Activated T-cell treated with anti-CD3 and anti-CD28 coated beads, Interleukin-2, amount 50 U/mL, for 72 hours (primary cell): ENCODE data around the gene SEPTIN11. TPM values are rescaled to one million over a fixed set of nuclear protein-coding genes. Genes with fewer than 3 reads are reported as not detected.

Experiments
- ATAC-seq, 2 donors: fragments of 150-1000 bp; cut with Tn5 transposase; replicated peaks in 1 of 2; 2 replicates each; pipeline ENCODE4 v1.10.0; 2021; ENCODE audit warnings: moderate library complexity in 2 of 2, mild to moderate bottlenecking in 1 of 2
- DNase-seq, 2 donors: peaks; one replicate each; pipeline ENCODE4 v3.0.0; 2021 to 2022; ENCODE audit warnings: mixed read lengths in 1 of 2
- H3K27ac Mint-ChIP-seq: one replicate; pipeline ENCODE4 v1.8.0; 2022; ENCODE audit warnings: mild to moderate bottlenecking, moderate library complexity, mixed read lengths
- H3K27me3 Mint-ChIP-seq: one replicate; pipeline ENCODE4 v1.8.0; 2022; ENCODE audit warnings: low read depth, mixed read lengths
- H3K36me3 Mint-ChIP-seq, 2 donors: one replicate each; pipeline ENCODE4 v1.8.0; 2022; ENCODE audit warnings: mixed read lengths in 2 of 2, mild to moderate bottlenecking in 1 of 2; ENCODE audit not compliant: insufficient read depth in 2 of 2
- H3K4me1 Mint-ChIP-seq: one replicate; pipeline ENCODE4 v1.8.0; 2022; ENCODE audit warnings: low read depth, mixed read lengths
- H3K4me3 Mint-ChIP-seq, 2 donors: one replicate each; pipeline ENCODE4 v1.8.0; 2022; ENCODE audit warnings: mild to moderate bottlenecking in 2 of 2, mixed read lengths in 2 of 2, moderate library complexity in 2 of 2
- H3K9me3 Mint-ChIP-seq, 2 donors: one replicate each; pipeline ENCODE4 v1.8.0; 2022; ENCODE audit warnings: mixed read lengths in 2 of 2
- total RNA-seq, 2 donors: library from RNA; stranded (reverse); gene quantifications; one replicate each; pipeline ENCODE4 v1.2.3, GENCODE V29; 2022

SEPTIN11 gene
- total RNA-seq, 2 donors from 2014 or later, result 10.5 to 13.2 TPM

- Mint-ChIP-seq H3K4me3 (no peak overlapping the region), H3K36me3 (no peaks in the 10 kb centered on the region), H3K4me1 (peaks cover 14% of the 10 kb centered on the region), H3K27ac (no peak overlapping the region), H3K27me3 (no peaks in the 10 kb centered on the region), H3K9me3 (no peaks in the 10 kb centered on the region)
- DNase-seq (no peak), ATAC-seq (no peak)
These were observed 24.6 kb downstream of the SEPTIN11 start for GRCh38 chr4:76974150-76974549.

- ATAC-seq (no peak), DNase-seq (no peak)
- Mint-ChIP-seq H3K4me3 (no peak overlapping the region), H3K4me1 (peaks cover 16% of the 10 kb centered on the region), H3K9me3 (no peaks in the 10 kb centered on the region), H3K27me3 (no peaks in the 10 kb centered on the region), H3K27ac (no peak overlapping the region), H3K36me3 (no peaks in the 10 kb centered on the region)
These were observed 27.6 kb downstream of the SEPTIN11 start for GRCh38 chr4:76977113-76977512.

- peaks cover 24% of the 10 kb centered on the region for H3K4me1 Mint-ChIP-seq
- DNase-seq (no peak), ATAC-seq (no peak)
- no peak overlapping the region for H3K4me3 Mint-ChIP-seq
- no peaks in the 10 kb centered on the region for H3K9me3 Mint-ChIP-seq
- H3K36me3 Mint-ChIP-seq, result no peaks in the 10 kb centered on the region
- no peaks in the 10 kb centered on the region for H3K27me3 Mint-ChIP-seq
- no peak overlapping the region for H3K27ac Mint-ChIP-seq
These were observed 28.3 kb downstream of the SEPTIN11 start for GRCh38 chr4:76977736-76978350.

GRCh38 chr4:76979236-76979635 lies 29.7 kb downstream of the SEPTIN11 start:
- H3K27ac Mint-ChIP-seq, result no peak overlapping the region
- no peaks in the 10 kb centered on the region for H3K36me3 Mint-ChIP-seq
- no peaks in the 10 kb centered on the region for H3K27me3 Mint-ChIP-seq
- no peaks in the 10 kb centered on the region for H3K9me3 Mint-ChIP-seq
- DNase-seq (no peak), ATAC-seq (no peak)
- H3K4me3 Mint-ChIP-seq, result no peak overlapping the region
- peaks cover 33% of the 10 kb centered on the region for H3K4me1 Mint-ChIP-seq

- Mint-ChIP-seq H3K4me3 (no peak overlapping the region), H3K27me3 (no peaks in the 10 kb centered on the region), H3K9me3 (no peaks in the 10 kb centered on the region), H3K36me3 (no peaks in the 10 kb centered on the region), H3K4me1 (peaks cover 44% of the 10 kb centered on the region), H3K27ac (no peak overlapping the region)
- DNase-seq (no peak), ATAC-seq (no peak)
These were observed 30.7 kb downstream of the SEPTIN11 start for GRCh38 chr4:76980261-76980660.

DNA sequence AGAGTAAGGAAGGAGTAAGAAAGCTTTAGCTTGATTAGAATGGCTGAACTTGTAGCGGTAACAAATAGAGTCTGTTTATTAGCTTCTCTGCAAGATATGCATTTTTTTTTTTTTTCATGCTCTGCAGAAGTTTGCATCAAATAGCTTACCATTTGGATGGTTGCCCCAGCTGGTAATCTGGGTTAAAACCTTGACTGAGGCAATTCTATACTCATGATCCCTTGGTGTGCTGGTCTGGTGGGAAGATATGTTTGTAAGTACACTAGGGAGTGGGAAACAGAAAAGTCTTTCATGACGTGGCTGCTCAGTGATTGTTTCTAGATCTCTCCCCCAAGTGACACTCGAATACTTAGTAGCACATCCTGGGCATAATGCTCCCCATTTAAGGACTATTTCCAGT lies 32.1 kb downstream of the SEPTIN11 start:
- H3K4me1 Mint-ChIP-seq, result peaks cover 44% of the 10 kb centered on the region
- no peak overlapping the region for H3K27ac Mint-ChIP-seq
- no peaks in the 10 kb centered on the region for H3K9me3 Mint-ChIP-seq
- no peaks in the 10 kb centered on the region for H3K36me3 Mint-ChIP-seq
- DNase-seq, result no peak
- ATAC-seq, result no peak
- H3K4me3 Mint-ChIP-seq, result no peak overlapping the region
- peaks cover 10% of the 10 kb centered on the region for H3K27me3 Mint-ChIP-seq

- ATAC-seq (peak in 1 of 2 donors; percentile 35), DNase-seq (no peak)
- Mint-ChIP-seq H3K9me3 (no peaks in the 10 kb centered on the region), H3K4me3 (peak overlapping the region in 1 of 2 donors; percentile 81), H3K36me3 (no peaks in the 10 kb centered on the region), H3K27me3 (peaks cover 18% of the 10 kb centered on the region), H3K27ac (peak overlapping the region; percentile 66), H3K4me1 (peaks cover 50% of the 10 kb centered on the region)
These were observed 33.4 kb downstream of the SEPTIN11 start for GRCh38 chr4:76982638-76983584.

GRCh38 chr4:76984127-76984526 lies 34.6 kb downstream of the SEPTIN11 start:
- H3K36me3 Mint-ChIP-seq, result no peaks in the 10 kb centered on the region
- H3K9me3 Mint-ChIP-seq, result no peaks in the 10 kb centered on the region
- peaks cover 49% of the 10 kb centered on the region for H3K4me1 Mint-ChIP-seq
- DNase-seq, result no peak
- H3K27ac Mint-ChIP-seq, result no peak overlapping the region
- no peak overlapping the region for H3K4me3 Mint-ChIP-seq
- peaks cover 18% of the 10 kb centered on the region for H3K27me3 Mint-ChIP-seq
- no peak for ATAC-seq

GRCh38 chr4:76984788-76985211 lies 35.2 kb downstream of the SEPTIN11 start:
- ATAC-seq (no peak), DNase-seq (no peak)
- Mint-ChIP-seq H3K4me1 (peaks cover 51% of the 10 kb centered on the region), H3K27ac (no peak overlapping the region), H3K4me3 (no peak overlapping the region), H3K9me3 (no peaks in the 10 kb centered on the region), H3K36me3 (no peaks in the 10 kb centered on the region), H3K27me3 (peaks cover 18% of the 10 kb centered on the region)

- peaks cover 69% of the 10 kb centered on the region for H3K4me1 Mint-ChIP-seq
- ATAC-seq (no peak), DNase-seq (no peak)
- H3K9me3 Mint-ChIP-seq, result peaks cover 0 to 4% of the 10 kb centered on the region in 2 donors
- peaks cover 38% of the 10 kb centered on the region for H3K27me3 Mint-ChIP-seq
- H3K27ac Mint-ChIP-seq, result no peak overlapping the region
- H3K36me3 Mint-ChIP-seq, result peaks cover 2 to 4% of the 10 kb centered on the region in 2 donors
- H3K4me3 Mint-ChIP-seq, result peak overlapping the region in 1 of 2 donors; percentile 10
These were observed 37.6 kb downstream of the SEPTIN11 start for GRCh38 chr4:76987153-76987591.

- DNase-seq (no peak), ATAC-seq (no peak)
- H3K9me3 Mint-ChIP-seq, result peaks cover 0 to 4% of the 10 kb centered on the region in 2 donors
- H3K4me3 Mint-ChIP-seq, result peak overlapping the region in 1 of 2 donors; percentile 10
- H3K27me3 Mint-ChIP-seq, result peaks cover 43% of the 10 kb centered on the region
- no peak overlapping the region for H3K27ac Mint-ChIP-seq
- peaks cover 2 to 4% of the 10 kb centered on the region in 2 donors for H3K36me3 Mint-ChIP-seq
- H3K4me1 Mint-ChIP-seq, result peaks cover 68% of the 10 kb centered on the region
These were observed 38.1 kb downstream of the SEPTIN11 start for GRCh38 chr4:76987685-76988084.

- DNase-seq (peak; percentile 60 to 68), ATAC-seq (peak; percentile 72 to 76)
- Mint-ChIP-seq H3K9me3 (peaks cover 0 to 4% of the 10 kb centered on the region in 2 donors), H3K4me1 (peaks cover 72% of the 10 kb centered on the region), H3K36me3 (peaks cover 2 to 4% of the 10 kb centered on the region in 2 donors), H3K27ac (no peak overlapping the region), H3K27me3 (peaks cover 47% of the 10 kb centered on the region), H3K4me3 (peak overlapping the region; percentile 55 to 67)
These were observed 40.0 kb downstream of the SEPTIN11 start for GRCh38 chr4:76989391-76990061.
